Measurements from ENCODE around the gene DAB2IP.
A peak's percentile ranks its signal among the peaks of the same experiment; 100 is the strongest.

The DAB2IP gene

GRCh38 chr9:121703014-121703734 lies 51.7 kb downstream of the DAB2IP start:
- no peak for DNase-seq (ENCODE audit: low read depth)

- no peak for DNase-seq (ENCODE audit: low read depth)
Measured at GRCh38 chr9:121704281-121704680, 52.8 kb downstream of the DAB2IP start.

- no peak for DNase-seq (ENCODE audit: low read depth)
Measured at GRCh38 chr9:121706149-121706750, 54.8 kb downstream of the DAB2IP start.

- DNase-seq (ENCODE audit: low read depth) = no peak
Measured at GRCh38 chr9:121707477-121708424, 56.3 kb downstream of the DAB2IP start.

GRCh38 chr9:121708768-121709488 lies 57.5 kb downstream of the DAB2IP start:
- DNase-seq (ENCODE audit: low read depth) = no peak

GRCh38 chr9:121709798-121710197 lies 58.4 kb downstream of the DAB2IP start:
- DNase-seq (ENCODE audit: low read depth) = no peak

- DNase-seq (ENCODE audit: low read depth) = no peak
Measured at GRCh38 chr9:121711281-121711680, 59.8 kb downstream of the DAB2IP start.

GRCh38 chr9:121711797-121712196 lies 60.4 kb downstream of the DAB2IP start:
- DNase-seq (ENCODE audit: low read depth) = no peak

GRCh38 chr9:121713400-121714070 lies 62.1 kb downstream of the DAB2IP start:
- DNase-seq (ENCODE audit: low read depth) = no peak

GRCh38 chr9:121714075-121714705 lies 62.8 kb downstream of the DAB2IP start:
- DNase-seq (ENCODE audit: low read depth) = no peak

GRCh38 chr9:121714873-121715272 lies 63.4 kb downstream of the DAB2IP start:
- DNase-seq (ENCODE audit: low read depth) = no peak

- no peak for DNase-seq (ENCODE audit: low read depth)
Measured at GRCh38 chr9:121717141-121717991, 65.9 kb downstream of the DAB2IP start.

GRCh38 chr9:121718084-121718483 lies 66.7 kb downstream of the DAB2IP start:
- peak; percentile 40 for DNase-seq (ENCODE audit: low read depth)

- DNase-seq (ENCODE audit: low read depth) = no peak
Measured at GRCh38 chr9:121718501-121718900, 67.1 kb downstream of the DAB2IP start.

- no peak for DNase-seq (ENCODE audit: low read depth)
Measured at GRCh38 chr9:121720311-121721057, 69.0 kb downstream of the DAB2IP start.

GRCh38 chr9:121721058-121721350 lies 69.6 kb downstream of the DAB2IP start:
- no peak for DNase-seq (ENCODE audit: low read depth)

- peak; percentile 35 for DNase-seq (ENCODE audit: low read depth)
Measured at GRCh38 chr9:121721770-121722169, 70.3 kb downstream of the DAB2IP start.

GRCh38 chr9:121725008-121725775 lies 73.8 kb downstream of the DAB2IP start:
- peak; percentile 99 for DNase-seq (ENCODE audit: low read depth)
